ENCODE results near the gene WNT3A.
"Not testable (repeated sequence)": the region's sequence is repeated elsewhere in the genome, so short reads cannot be mapped to it uniquely, and the experiment has no call there.

The WNT3A gene

DNA sequence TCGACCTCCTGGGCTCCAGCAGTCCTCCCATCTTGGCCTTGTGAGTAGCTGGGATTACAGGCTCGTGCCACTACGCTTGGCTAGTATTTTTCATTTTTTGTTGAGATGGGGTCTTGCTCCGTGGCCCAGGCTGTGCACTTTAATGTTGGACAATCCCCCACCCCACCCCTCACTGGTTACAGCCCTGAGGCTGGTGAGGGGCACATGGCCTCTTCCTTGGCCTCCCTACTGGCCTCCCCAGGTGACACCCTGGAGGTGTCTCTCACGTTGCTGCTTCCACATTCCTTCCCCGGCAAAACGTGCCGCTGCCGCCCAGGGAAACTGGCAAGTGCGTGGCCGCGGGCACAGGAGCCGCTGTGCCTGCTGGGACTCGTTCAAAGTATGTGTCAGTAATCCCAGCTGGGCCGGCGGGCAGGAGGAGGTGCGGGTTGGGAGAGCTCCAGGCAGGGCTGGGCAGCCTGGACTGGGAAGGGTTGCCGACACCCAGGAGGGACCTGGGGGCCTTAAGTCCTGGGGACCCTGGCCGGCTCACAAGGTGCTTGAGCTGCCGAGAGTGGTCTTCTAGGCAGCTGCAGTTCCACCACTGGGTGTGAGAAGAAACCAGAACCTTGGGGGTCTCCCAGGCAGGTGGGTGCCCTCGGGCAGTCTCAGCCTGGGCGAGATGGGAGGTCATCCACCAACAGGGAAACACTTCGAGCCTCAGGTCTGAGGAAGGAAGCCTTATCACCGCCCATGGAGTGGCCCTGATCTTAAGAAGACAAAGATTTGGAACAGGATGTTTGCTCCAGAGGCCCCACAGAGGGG, 6.5 kb downstream of the WNT3A start:
- DNase-seq, result no peak

DNA sequence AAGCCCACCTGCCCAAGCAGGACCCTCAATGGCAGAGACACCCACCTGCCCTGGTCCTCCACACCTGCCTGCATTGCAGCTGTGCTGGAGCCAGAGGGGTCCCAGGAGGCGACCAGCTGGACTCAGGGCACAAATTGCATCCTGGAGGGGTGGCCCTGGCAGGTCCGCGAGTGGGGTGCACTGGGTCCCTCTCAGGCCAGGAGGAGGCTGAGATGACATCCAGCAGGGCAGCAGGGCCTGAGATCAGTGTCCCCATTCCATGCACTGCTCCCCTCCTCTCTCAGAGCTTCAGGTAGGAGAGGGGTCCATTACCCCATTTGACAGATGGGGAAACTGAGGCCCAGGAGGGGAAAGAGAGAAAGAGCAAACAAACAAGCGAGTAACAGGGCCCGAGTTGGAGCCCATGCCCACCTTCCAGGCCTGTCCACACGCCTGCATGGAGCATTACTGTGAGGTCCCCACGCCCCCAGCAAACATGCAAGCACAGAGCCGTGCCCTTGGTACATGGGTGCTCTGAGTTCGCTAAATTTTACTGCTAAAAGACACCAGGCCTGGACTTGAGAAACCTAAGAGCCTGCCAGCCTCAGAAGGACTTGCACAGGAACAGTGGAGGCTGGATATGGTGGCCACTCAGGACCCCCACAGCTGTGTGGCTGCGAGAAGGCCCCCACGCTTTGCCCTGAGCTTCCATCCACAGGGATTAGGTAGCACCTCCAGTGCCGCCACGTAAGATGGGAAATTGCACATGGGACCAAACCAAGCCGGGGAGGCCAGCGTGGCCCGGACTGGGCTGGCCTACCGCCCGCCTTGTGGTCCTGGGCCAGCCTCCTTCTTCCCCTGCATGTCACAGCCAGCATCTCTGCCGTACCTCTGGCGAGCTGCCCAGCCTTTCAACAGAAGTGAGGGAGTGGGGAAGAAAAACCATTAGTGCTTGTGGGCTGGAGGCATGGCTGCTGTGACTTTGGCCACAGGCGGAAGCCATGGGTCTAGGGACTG, 7.4 kb downstream of the WNT3A start:
- peak; percentile 55 for DNase-seq

- DNase-seq, result peak; percentile 86
Measured at GRCh38 chr1:228015276-228016180, 8.7 kb downstream of the WNT3A start.

DNA sequence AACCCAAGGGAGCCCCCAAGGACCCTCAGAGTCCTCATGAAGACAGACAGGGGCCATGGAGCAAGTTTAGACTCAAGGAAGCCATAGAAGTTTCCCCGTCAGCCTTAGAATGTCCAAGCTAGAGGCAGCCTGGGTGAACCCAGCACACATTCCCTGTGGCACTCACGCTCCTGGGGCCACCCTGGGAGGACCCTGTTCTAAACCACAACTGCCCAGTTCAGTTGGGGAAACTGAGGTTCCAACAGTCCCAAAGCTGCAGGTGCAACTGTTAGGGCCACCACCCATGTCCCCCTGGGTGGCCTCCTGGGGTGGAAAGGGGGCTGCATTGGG, 9.3 kb downstream of the WNT3A start:
- no peak for DNase-seq

DNA sequence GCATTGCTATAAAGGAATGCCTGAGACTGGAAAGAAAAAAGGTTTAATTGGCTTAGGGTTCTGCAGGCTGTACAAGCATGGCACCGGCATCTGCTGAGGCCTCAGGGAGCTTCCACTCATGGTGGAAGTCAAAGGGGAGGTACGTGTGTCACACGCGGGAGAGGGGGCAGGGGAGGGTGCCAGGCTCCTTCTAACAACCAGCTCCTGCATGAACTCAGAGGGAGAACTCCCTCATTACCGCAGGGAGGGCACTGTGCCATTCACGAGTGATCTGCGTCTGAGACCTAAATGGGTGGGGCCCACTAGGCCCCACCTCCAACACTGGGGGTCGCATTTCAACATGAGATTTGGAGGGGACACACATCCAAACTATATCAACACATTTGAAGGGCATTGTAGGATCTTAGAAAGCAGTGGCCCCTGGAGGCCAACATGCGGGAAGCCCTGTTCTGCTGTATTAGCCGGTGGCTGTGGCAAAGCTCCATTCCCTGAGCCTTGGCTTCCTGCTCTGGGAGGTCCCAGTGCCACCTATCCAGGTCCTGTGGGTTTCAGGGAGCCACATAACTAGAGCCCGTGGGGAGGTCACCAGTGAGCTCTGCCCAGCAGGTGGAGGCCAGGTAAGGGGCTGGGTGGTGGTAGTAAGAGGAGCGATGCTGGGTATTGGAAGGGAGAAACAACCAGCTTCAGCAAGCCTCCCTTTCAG, 10.0 kb downstream of the WNT3A start:
- DNase-seq, result no peak

DNA sequence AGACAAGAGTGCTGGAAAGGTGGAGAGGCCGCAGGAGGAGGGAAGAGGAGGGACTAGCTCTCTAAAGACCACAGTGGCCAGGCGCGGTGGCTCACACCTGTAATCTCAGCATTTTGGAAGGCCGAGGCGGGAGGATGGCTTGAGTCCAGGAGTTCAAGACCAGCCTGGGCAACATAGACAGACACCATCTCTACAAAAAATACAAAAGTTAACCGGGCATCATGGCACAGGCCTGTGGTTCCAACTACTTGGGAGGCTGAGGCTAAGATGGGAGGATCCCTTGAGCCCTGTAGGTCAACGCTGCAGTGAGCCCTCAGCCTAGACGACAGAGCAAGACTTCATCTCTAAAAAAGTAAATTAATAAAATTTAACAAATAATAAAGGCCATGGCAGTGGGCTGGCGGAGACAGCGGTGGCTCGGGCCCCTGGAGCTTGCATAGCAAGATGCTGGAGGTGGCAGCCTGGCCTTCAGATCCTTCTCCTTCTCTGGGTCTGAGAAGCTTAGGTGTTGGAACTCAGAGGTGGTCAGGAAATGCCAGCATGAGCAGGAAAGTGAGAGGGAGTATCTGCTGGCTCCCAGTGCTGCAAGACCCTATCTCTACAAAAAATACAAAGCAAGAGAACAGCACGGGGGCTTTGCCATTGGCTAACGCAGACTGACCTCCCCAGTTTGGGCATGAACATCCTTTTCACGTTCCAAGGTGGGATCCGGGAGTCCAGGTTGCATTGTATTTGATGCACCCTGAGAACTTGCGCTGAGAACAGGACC, 10.7 kb downstream of the WNT3A start:
- no peak for DNase-seq

- DNase-seq, result no peak
Measured at GRCh38 chr1:228018125-228018398, 11.3 kb downstream of the WNT3A start.

DNA sequence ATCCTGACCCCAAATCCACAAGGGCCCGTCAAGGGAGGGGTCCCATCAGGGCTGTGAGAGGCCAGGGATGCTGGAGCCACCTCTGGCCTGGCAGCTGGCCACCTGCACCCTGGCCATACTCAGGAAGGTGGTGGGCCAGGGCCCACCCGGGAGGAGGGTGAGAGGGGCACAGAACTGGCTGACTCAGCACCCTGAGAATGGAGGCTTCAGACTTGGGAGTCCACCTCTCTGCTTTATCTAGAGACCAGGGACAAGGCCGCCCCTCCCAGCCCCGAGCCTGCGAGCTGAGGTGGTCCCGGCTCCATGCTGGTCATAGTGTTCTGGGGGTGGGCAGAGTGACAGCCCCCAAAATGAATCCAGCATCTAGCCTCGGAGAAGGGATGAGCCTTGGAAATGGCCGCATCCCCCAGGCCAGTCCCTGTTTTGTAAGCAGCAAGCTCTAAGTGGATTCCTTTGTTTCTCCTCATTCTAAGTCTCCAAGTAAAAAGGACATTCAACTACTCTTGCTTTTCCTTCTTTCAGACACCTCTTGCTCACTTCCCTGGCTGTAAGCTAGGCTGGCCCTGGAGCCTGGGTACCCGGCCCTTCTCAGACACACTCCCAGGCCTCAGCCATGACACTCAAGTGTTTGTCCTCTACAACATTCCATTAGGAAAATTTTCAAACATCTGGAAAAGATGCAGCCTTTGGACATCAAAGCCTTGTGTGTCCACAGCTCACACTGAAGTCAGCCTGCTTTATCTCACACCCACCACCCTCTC, 12.3 kb downstream of the WNT3A start:
- DNase-seq, result no peak

DNA sequence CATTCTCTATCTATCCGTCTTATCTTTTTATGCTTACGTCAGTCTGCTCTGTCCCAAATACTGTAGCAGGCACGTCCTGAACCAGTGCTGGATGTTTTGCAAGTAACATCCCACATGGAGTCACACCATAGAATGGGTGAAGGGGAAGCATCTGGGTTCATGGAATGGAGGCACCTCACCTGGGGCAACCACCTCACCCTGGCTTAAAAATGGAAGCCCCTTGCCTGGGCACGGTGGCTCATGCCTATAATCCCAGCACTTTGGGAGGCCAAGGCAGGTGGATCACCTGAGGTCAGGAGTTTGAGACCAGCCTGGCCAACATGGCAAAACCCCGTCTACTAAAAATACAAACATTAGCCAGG, 12.9 kb downstream of the WNT3A start:
- DNase-seq, result not testable (repeated sequence)

- no peak for DNase-seq
Measured at GRCh38 chr1:228020686-228021354, 14.0 kb downstream of the WNT3A start.

GRCh38 chr1:228021355-228022030, 14.7 kb downstream of the WNT3A start:
- DNase-seq, result no peak

- no peak for DNase-seq
Measured at GRCh38 chr1:228022571-228023293, 15.9 kb downstream of the WNT3A start.

- DNase-seq, result no peak
Measured at GRCh38 chr1:228023294-228023639, 16.5 kb downstream of the WNT3A start.

GRCh38 chr1:228029281-228029680, 22.5 kb downstream of the WNT3A start:
- no peak for DNase-seq

GRCh38 chr1:228030451-228031201, 23.8 kb downstream of the WNT3A start:
- no peak for DNase-seq

GRCh38 chr1:228031276-228031995, 24.6 kb downstream of the WNT3A start:
- no peak for DNase-seq

GRCh38 chr1:228032041-228032440, 25.2 kb downstream of the WNT3A start:
- DNase-seq, result no peak

Data from fibroblast of skin of back (primary cell).